Thoracic aorta (tissue), 2 donors: ENCODE measurements around the gene TTC23. TPM values are rescaled to one million over a fixed set of nuclear protein-coding genes. Genes with fewer than 3 reads are reported as not detected.

ENCODE experiments used
- ATAC-seq: fragments of 150-250 bp; one replicate; pipeline ENCODE4 v1.8.0; 2017; ENCODE audit warnings: low read depth; ENCODE audit not compliant: insufficient number of reproducible peaks, low FRiP score
- DNase-seq: peaks from one replicate; pipeline ENCODE4 v3.0.0-alpha.2; 2020; ENCODE audit warnings: low spot score
- H3K27ac ChIP-seq, 2 donors: fragments of 200-600 bp; sonication (generic); 1 replicate in 1 of 2; 2 replicates in 1 of 2; pipeline ENCODE4 v1.5.1; 2016; ENCODE audit warnings: mild to moderate bottlenecking in 2 of 2, moderate library complexity in 2 of 2
- H3K27me3 ChIP-seq: fragments of 200-600 bp; sonication (generic); replicated peaks from 2 replicates; pipeline ENCODE4 v1.6.0; 2016; ENCODE audit warnings: mild to moderate bottlenecking; ENCODE audit not compliant: insufficient read depth
- H3K36me3 ChIP-seq: fragments of 200-600 bp; sonication (generic); one replicate; pipeline ENCODE4 v1.5.1; 2016
- H3K4me1 ChIP-seq, 2 donors: fragments of 200-600 bp; sonication (generic); 1 replicate in 1 of 2; 2 replicates in 1 of 2; pipeline versions ENCODE4 v1.5.1 to v1.6.0; 2016; ENCODE audit warnings: low read depth in 2 of 2, mild to moderate bottlenecking in 1 of 2; ENCODE audit not compliant: control insufficient read depth in 1 of 2
- H3K4me3 ChIP-seq: fragments of 200-600 bp; sonication (generic); 2 replicates; pipeline ENCODE4 v1.5.1; 2016; ENCODE audit warnings: mild to moderate bottlenecking
- H3K9me3 ChIP-seq: fragments of 200-600 bp; sonication (generic); 2 replicates; pipeline ENCODE4 v1.5.1; 2016
- total RNA-seq, 2 donors: library from RNA; depleted of rRNA; stranded (reverse); fragments of >200 nt; gene quantifications; one replicate each; pipeline versions ENCODE4 v1.1.0 to v1.2.3, GENCODE V29; 2016
- TF ChIP-seq, protein P1 (sequence below): fragments of 200-600 bp; sonication (generic); IDR thresholded peaks from one replicate; pipeline ENCODE4 v1.5.1; 2019; ENCODE audit warnings: antibody characterized with exemption

TTC23 gene
- total RNA-seq, 2 donors from 2014 or later = 14.2 to 32.8 TPM

DNA sequence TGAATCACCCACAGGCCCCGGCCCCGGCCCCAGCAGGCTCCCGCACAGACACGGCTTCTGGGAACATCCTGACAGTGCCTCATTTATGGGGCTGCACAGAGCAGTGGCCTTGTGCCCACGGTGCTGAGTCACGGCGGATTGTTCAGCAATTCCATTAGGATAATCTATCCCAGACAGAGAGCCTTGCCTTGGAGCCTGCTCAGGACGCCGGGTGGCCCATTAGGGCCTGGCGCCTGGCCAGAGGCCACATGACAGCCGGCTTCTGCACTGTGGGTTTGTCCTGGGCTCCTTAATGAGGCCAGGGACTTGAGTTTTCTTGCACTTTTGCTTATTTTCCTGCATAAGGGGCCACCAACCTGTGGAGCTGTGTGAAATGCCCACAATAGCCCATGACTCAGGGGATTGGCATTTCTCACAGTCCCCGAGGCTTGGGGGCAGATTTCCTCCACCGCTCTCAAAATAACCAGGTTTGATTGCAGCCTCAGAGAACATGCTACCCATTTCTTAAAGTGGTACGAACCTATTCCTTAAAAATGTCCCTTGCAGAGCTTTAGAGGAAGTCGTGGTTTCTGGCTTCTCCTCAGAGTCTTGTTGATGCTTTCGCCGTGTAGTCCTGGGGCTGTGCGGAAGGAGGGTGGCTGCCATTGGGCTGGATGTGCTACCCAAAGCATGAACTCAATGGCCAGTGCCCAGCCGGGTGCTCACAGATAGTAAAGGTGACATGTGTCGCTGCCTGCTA, 125.5 kb downstream of the TTC23 start:
- no peaks in the 10 kb centered on the region for H3K9me3 ChIP-seq
- DNase-seq (peak; percentile 75), ATAC-seq (peak; percentile 82)
- no peaks in the 10 kb centered on the region for H3K27me3 ChIP-seq
- H3K36me3 ChIP-seq = no peaks in the 10 kb centered on the region
- peak overlapping the region; percentile 95 to 96 for H3K27ac ChIP-seq
- peaks cover 32 to 69% of the 10 kb centered on the region in 2 donors for H3K4me1 ChIP-seq
- TF ChIP-seq, protein P1, sequence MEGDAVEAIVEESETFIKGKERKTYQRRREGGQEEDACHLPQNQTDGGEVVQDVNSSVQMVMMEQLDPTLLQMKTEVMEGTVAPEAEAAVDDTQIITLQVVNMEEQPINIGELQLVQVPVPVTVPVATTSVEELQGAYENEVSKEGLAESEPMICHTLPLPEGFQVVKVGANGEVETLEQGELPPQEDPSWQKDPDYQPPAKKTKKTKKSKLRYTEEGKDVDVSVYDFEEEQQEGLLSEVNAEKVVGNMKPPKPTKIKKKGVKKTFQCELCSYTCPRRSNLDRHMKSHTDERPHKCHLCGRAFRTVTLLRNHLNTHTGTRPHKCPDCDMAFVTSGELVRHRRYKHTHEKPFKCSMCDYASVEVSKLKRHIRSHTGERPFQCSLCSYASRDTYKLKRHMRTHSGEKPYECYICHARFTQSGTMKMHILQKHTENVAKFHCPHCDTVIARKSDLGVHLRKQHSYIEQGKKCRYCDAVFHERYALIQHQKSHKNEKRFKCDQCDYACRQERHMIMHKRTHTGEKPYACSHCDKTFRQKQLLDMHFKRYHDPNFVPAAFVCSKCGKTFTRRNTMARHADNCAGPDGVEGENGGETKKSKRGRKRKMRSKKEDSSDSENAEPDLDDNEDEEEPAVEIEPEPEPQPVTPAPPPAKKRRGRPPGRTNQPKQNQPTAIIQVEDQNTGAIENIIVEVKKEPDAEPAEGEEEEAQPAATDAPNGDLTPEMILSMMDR = no peak
- H3K4me3 ChIP-seq = peak overlapping the region; percentile 64

DNA sequence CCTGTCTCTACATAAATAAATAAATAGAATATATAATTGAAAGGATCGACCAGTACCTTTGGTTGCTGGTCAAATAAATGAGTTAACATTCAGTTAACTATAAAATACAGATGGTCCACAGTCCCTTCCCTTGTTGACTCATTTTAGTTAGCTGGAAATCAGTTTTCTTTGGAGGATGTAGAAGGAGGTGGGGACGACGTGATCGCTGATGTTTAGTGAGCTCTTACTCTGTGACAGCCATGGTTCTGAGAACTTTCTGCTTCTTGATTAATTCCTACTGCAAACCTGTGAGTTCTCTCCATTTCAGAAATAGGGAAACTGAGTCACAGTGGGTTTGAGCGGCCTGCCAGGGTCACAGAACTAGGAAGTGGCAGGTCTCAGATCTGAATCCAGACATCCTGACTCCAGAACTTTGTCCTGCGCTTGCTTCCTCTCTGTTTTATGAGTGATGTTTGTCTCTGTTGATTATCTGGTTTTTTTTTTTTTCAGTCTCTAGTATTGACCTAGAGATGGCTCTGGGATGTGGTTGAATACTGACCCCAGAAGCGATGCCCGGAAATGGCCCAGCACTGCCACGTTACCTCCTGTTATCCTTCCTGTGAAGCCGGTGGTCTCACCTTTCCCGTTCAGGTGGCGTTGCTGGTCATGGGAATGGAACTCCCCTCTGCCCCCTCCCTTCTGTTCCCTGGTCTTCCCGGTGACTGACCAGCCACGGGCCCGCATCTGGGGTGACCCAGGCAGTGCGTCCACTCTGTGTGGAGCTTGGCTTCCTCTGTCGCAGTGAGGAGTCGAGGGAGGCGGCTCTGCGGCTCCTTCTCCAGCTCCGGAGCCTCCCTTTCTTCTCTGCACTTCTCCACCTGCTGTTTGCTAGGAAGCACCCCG, 126.3 kb downstream of the TTC23 start:
- ATAC-seq = no peak
- peak overlapping the region; percentile 64 for H3K4me3 ChIP-seq
- TF ChIP-seq, protein P1 = no peak
- DNase-seq = no peak
- no peaks in the 10 kb centered on the region for H3K27me3 ChIP-seq
- peak overlapping the region; percentile 95 to 96 for H3K27ac ChIP-seq
- H3K9me3 ChIP-seq = no peaks in the 10 kb centered on the region
- H3K36me3 ChIP-seq = no peaks in the 10 kb centered on the region
- peaks cover 35 to 74% of the 10 kb centered on the region in 2 donors for H3K4me1 ChIP-seq

DNA sequence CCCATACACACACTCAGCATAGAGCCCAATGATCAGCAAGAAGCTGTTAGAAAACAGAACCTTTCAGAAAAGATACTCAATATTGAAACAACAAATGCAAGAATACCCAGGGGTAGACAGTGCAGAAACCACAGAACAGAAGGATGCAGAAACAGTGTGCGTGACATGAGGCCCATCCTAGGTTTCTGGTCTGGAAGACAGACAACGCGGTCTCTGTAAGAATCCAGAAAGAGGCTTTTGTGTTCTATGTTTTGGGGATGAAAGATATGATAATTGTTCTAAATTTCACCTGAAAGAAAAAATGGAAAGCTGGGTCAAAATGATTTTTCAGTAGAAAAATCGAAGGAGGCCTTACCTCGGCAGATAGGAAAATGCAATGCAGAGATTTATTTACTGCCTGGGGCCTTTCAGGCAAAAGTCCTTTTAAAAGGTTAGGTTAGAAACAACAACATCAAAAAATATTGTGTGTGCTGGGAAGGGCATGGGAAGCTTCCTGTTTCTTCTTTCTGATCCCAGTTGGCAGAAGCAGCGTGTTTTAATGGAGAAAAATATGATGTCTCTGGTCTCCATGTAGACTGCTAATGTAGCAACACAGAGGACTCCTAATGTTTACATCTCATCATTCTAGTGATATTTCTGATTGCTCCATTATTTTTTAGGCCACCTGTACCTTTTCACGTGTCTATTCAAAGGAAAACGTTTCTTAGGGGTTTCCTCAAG, 127.5 kb downstream of the TTC23 start:
- no peak for DNase-seq
- peak overlapping the region; percentile 95 to 96 for H3K27ac ChIP-seq
- H3K27me3 ChIP-seq = no peaks in the 10 kb centered on the region
- TF ChIP-seq, protein P1 = no peak
- peaks cover 39 to 86% of the 10 kb centered on the region in 2 donors for H3K4me1 ChIP-seq
- no peaks in the 10 kb centered on the region for H3K36me3 ChIP-seq
- H3K4me3 ChIP-seq = no peak overlapping the region
- no peak for ATAC-seq
- no peaks in the 10 kb centered on the region for H3K9me3 ChIP-seq

DNA sequence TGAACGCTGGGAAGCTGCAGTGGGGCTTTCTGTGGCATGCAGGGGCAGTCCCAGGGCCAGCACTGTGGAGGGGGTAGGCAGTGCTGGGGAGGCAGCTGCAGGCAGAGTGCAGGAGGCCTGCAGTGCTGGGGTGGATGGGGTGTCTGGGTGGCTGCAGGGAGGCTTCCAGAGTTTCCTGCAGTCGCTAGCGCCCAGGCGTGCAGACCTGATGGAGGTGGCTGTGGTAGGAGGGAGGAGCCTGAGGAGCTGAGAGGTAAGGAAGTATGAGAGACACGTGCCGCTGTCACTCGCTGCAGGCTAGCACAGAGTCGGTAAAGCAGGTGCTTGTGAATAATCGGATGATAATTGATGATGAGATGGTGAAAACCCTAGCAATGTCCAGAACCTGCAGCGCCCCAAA, 128.2 kb downstream of the TTC23 start:
- no peak for DNase-seq
- TF ChIP-seq, protein P1 = no peak
- H3K4me1 ChIP-seq = peaks cover 36 to 88% of the 10 kb centered on the region in 2 donors
- H3K27ac ChIP-seq = peak overlapping the region; percentile 42 to 96
- ATAC-seq = no peak
- no peak overlapping the region for H3K4me3 ChIP-seq
- H3K27me3 ChIP-seq = no peaks in the 10 kb centered on the region
- no peaks in the 10 kb centered on the region for H3K9me3 ChIP-seq
- no peaks in the 10 kb centered on the region for H3K36me3 ChIP-seq
